Right lobe of liver (tissue), 6 donors: ENCODE data around the gene C19orf53. TPM values are rescaled to one million over a fixed set of nuclear protein-coding genes. Genes with fewer than 3 reads are reported as not detected.

Experiments used
- ATAC-seq, 4 donors: fragments of 200-7000 bp; cut with Tn5 transposase; one replicate each; pipeline ENCODE4 v1.9.1; 2020; ENCODE audit warnings: mild to moderate bottlenecking in 4 of 4, moderate library complexity in 4 of 4
- DNase-seq, 3 donors: peaks; one replicate each; pipeline ENCODE4 v3.0.0-alpha.2; 2020
- H3K27ac ChIP-seq, 3 donors: fragments of 200-600 bp; one replicate each; pipeline ENCODE4 v1.8.0; 2022
- H3K27me3 ChIP-seq, 2 donors: fragments of 200-600 bp; one replicate each; pipeline ENCODE4 v1.8.0; 2022
- H3K36me3 ChIP-seq, 4 donors: fragments of 200-600 bp; sonication (generic) in 1 of 4; one replicate each; pipeline versions ENCODE4 v1.5.1 to v1.8.0; 2017 to 2022; ENCODE audit warnings: control low read depth in 1 of 4
- H3K4me1 ChIP-seq, 4 donors: fragments of 200-600 bp; sonication (generic) in 1 of 4; one replicate each; pipeline versions ENCODE4 v1.5.1 to v1.8.0; 2017 to 2022; ENCODE audit warnings: control low read depth in 1 of 4
- H3K4me3 ChIP-seq, 3 donors: fragments of 200-600 bp; one replicate each; pipeline ENCODE4 v1.8.0; 2022
- H3K9me3 ChIP-seq, 4 donors: fragments of 200-600 bp; sonication (generic) in 1 of 4; one replicate each; pipeline versions ENCODE4 v1.5.1 to v1.8.0; 2017 to 2022; ENCODE audit warnings: control low read depth in 1 of 4
- CTCF ChIP-seq, 4 donors: fragments of 200-600 bp in 3 of 4; fragments of 450-650 bp in 1 of 4; IDR thresholded peaks; one replicate each; pipeline versions ENCODE4 v1.5.1 to v1.8.0; 2016 to 2022; ENCODE audit warnings: antibody characterized with exemption in 4 of 4, mild to moderate bottlenecking in 2 of 4
- POLR2A ChIP-seq: fragments of 450-650 bp; IDR thresholded peaks from one replicate; pipeline ENCODE4 v1.6.1; 2017; ENCODE audit warnings: antibody characterized with exemption, mild to moderate bottlenecking
- WGBS: methylation state at CpG from one replicate; pipeline ENCODE4 v1.1.6; 2018; ENCODE audit warnings: low coverage, low lambda C conversion rate; ENCODE audit not compliant: insufficient coverage; ENCODE audit errors: missing lambda C conversion rate; 5-methylcytosine and 5-hydroxymethylcytosine counted together
- intact Hi-C, 2 donors: fragments of 100-400 bp; cut with DNase I; formaldehyde crosslinking; loops; one replicate each; pipeline versions ENCODE4 v1.11.2 to v1.14.1; 2022
- total RNA-seq, 6 experiments: library from RNA; depleted of rRNA in 2 of 6; stranded (reverse); fragments of >200 nt in 2 of 6; fragmentation: NEBNext Ultra II Directional in 3 of 6; extraction: Animal tissue kit (Norgen Biotek cat#: 25700) in 3 of 6; gene quantifications; one replicate each; pipeline versions ENCODE4 v1.1.0 to v1.2.4, GENCODE V29; 2016 to 2023
- donor health status: DM: no; HTN: yes; CAD: no.
- donor health status: DM: no; HTN: no; CAD: no.
- donor health status: DM: no; HTN: no; CAD: no.
- donor health status: DM: no; HTN: yes; CAD: no.
- donor health status: DM: no; HTN: yes; CAD: no.

The C19orf53 gene
- total RNA-seq, 6 experiments from 2014 or later: 30.6 to 227 (median 32.8) TPM

- H3K4me1 ChIP-seq: no peaks in the 10 kb centered on the region
- intact Hi-C loops: no loop called here
- ATAC-seq (no peak), DNase-seq (no peak)
- H3K27ac ChIP-seq: no peak overlapping the region
- 65% methylated on average over 8 of the region's 8 CpGs for WGBS
- H3K27me3 ChIP-seq: no peaks in the 10 kb centered on the region
- H3K4me3 ChIP-seq: no peak overlapping the region
- no peaks in the 10 kb centered on the region for H3K9me3 ChIP-seq
- TF ChIP-seq CTCF (IDR thresholded peaks at IDR 0.05): no peak
- TF ChIP-seq POLR2A: no peak
- H3K36me3 ChIP-seq: peaks cover 0 to 12% (median 6%) of the 10 kb centered on the region in 4 donors
These were observed 8.3 kb downstream of the C19orf53 start for GRCh38 chr19:13782537-13782936.

- Histone ChIP-seq H3K27ac (no peak overlapping the region), H3K27me3 (no peaks in the 10 kb centered on the region), H3K4me3 (no peak overlapping the region), H3K4me1 (no peaks in the 10 kb centered on the region), H3K36me3 (peaks cover 0 to 3% (median 0%) of the 10 kb centered on the region in 4 donors), H3K9me3 (no peaks in the 10 kb centered on the region)
- ATAC-seq: no peak
- WGBS: 74% methylated on average over 17 of the region's 18 CpGs
- intact Hi-C loops: no loop called here
- DNase-seq: no peak
- TF ChIP-seq POLR2A (no peak), CTCF (IDR thresholded peaks at IDR 0.05) (no peak)
These were observed 9.6 kb downstream of the C19orf53 start for GRCh38 chr19:13783565-13784500.

GRCh38 chr19:13784731-13785452 lies 10.6 kb downstream of the C19orf53 start:
- H3K4me3 ChIP-seq: no peak overlapping the region
- no peaks in the 10 kb centered on the region for H3K4me1 ChIP-seq
- ATAC-seq (peak; percentile 84 to 90 (median 87)), DNase-seq (peak; percentile 75 to 83 (median 77))
- WGBS: 25% methylated on average over 7 of the region's 17 CpGs
- H3K27ac ChIP-seq: no peak overlapping the region
- H3K36me3 ChIP-seq: no peaks in the 10 kb centered on the region
- H3K27me3 ChIP-seq: no peaks in the 10 kb centered on the region
- no peaks in the 10 kb centered on the region for H3K9me3 ChIP-seq
- TF ChIP-seq POLR2A (no peak), CTCF (IDR thresholded peaks at IDR 0.05) (peak; percentile 55 to 73 (median 67))
- intact Hi-C loops: loop anchor here (5.0 kb wide), 1 partner anchor 77 kb away; no protein-coding TSS in a partner anchor

- DNase-seq: no peak
- ATAC-seq: peak in 2 of 4 donors; percentile 10 to 25
- Histone ChIP-seq H3K4me3 (no peak overlapping the region), H3K27me3 (no peaks in the 10 kb centered on the region), H3K27ac (no peak overlapping the region), H3K36me3 (no peaks in the 10 kb centered on the region), H3K4me1 (no peaks in the 10 kb centered on the region), H3K9me3 (no peaks in the 10 kb centered on the region)
- intact Hi-C loops: loop anchor here (5.0 kb wide), 1 partner anchor 73 kb away; no protein-coding TSS in a partner anchor
- WGBS: 24% methylated on average over 4 of the region's 8 CpGs
- no peak for TF ChIP-seq POLR2A
- TF ChIP-seq CTCF (IDR thresholded peaks at IDR 0.05): no peak
These were observed 14.7 kb downstream of the C19orf53 start for GRCh38 chr19:13788991-13789390.
